OCI-LY3 (cell line): Measurements from ENCODE around the gene NEUROD2.

Experiments used
- H2AFZ ChIP-seq: fragments of 200-600, 300-600 bp; shearing (Covaris generic); 2 replicates; pipeline ENCODE4 v1.6.0; 2014; ENCODE audit warnings: antibody characterized with exemption, low read depth, low read length
- H3K27ac ChIP-seq: fragments of 200-600, 300-600 bp; sonication (generic); 2 replicates; pipeline ENCODE4 v1.5.1; 2014; ENCODE audit warnings: mild to moderate bottlenecking, low read length, moderate library complexity, mixed read lengths
- H3K27me3 ChIP-seq: fragments of 200-600, 300-600 bp; sonication (generic); 2 replicates; pipeline ENCODE4 v1.6.1; 2014; ENCODE audit warnings: low read depth, low read length, mixed read lengths
- H3K36me3 ChIP-seq: fragments of 200-600, 300-600 bp; sonication (generic); replicated peaks from 2 replicates; pipeline ENCODE3; 2014; ENCODE audit warnings: low read depth, low read length, mixed read lengths
- H3K4me1 ChIP-seq: fragments of 300-600, 200-600 bp; sonication (generic); 2 replicates; pipeline ENCODE4 v1.6.1; 2014; ENCODE audit warnings: low read length, mixed read lengths
- H3K4me2 ChIP-seq: fragments of 200-600, 300-600 bp; sonication (generic); 2 replicates; pipeline ENCODE4 v1.6.1; 2014; ENCODE audit warnings: low read length, mixed read lengths
- H3K4me3 ChIP-seq: fragments of 300-600, 200-600 bp; sonication (generic); 2 replicates; pipeline ENCODE4 v1.5.1; 2014; ENCODE audit warnings: antibody characterized with exemption, mild to moderate bottlenecking, low read length, moderate library complexity
- H3K79me2 ChIP-seq: fragments of 300-600, 200-600 bp; shearing (Covaris generic); 2 replicates; pipeline ENCODE4 v1.6.1; 2014; ENCODE audit warnings: mild to moderate bottlenecking, low read length, mixed read lengths
- H3K9ac ChIP-seq: fragments of 300-600, 200-600 bp; shearing (Covaris generic); 2 replicates; pipeline ENCODE4 v1.6.0; 2014; ENCODE audit warnings: mild to moderate bottlenecking, low read length, moderate library complexity
- H3K9me3 ChIP-seq: fragments of 200-600, 300-600 bp; shearing (Covaris generic); 2 replicates; pipeline ENCODE4 v1.6.1; 2014; ENCODE audit warnings: low read length, mixed read lengths; ENCODE audit not compliant: insufficient read depth
- H4K20me1 ChIP-seq: fragments of 200-600, 300-600 bp; sonication (generic); 2 replicates; pipeline ENCODE4 v1.6.1; 2016; ENCODE audit warnings: low read length, mixed read lengths; ENCODE audit not compliant: insufficient read depth
- CTCF ChIP-seq: fragments of 200-600, 300-600 bp; sonication (generic); IDR thresholded peaks from 2 replicates; pipeline ENCODE4 v1.5.1; 2014; ENCODE audit warnings: antibody characterized with exemption, low read length, low read depth
- EZH2phosphoT487 ChIP-seq: fragments of 200-600 bp; shearing (Covaris generic); IDR thresholded peaks from 2 replicates; pipeline ENCODE4 v1.6.1; 2018; ENCODE audit warnings: antibody characterized with exemption, mixed run types, low read depth

Gene NEUROD2

GRCh38 chr17:39604911-39605491 is 2.7 kb downstream of the NEUROD2 start:
- Histone ChIP-seq H3K36me3 (no peaks in the 10 kb centered on the region), H3K9me3 (no peaks in the 10 kb centered on the region), H2AFZ (no peak overlapping the region), H3K4me3 (no peak overlapping the region; the same call in 1 of the 2 replicates), H3K27me3 (peaks cover 44% of the 10 kb centered on the region), H3K79me2 (no peaks in the 10 kb centered on the region), H3K4me1 (peaks cover 17% of the 10 kb centered on the region), H3K4me2 (peak overlapping the region; percentile 63; the same call in 1 of the 2 replicates), H3K9ac (no peak overlapping the region), H4K20me1 (0 out of 2 replicates have a peak, but pooled peaks cover 3% of the 10 kb centered on the region), H3K27ac (no peak overlapping the region)
- TF ChIP-seq CTCF: no peak

GRCh38 chr17:39603304-39604016 is 4.3 kb downstream of the NEUROD2 start:
- Histone ChIP-seq H3K27ac (no peak overlapping the region), H3K4me1 (peaks cover 17% of the 10 kb centered on the region), H3K4me2 (peak overlapping the region; percentile 63), H3K36me3 (no peaks in the 10 kb centered on the region), H4K20me1 (0 out of 2 replicates have a peak, but pooled peaks cover 3% of the 10 kb centered on the region), H3K9ac (no peak overlapping the region), H3K79me2 (no peaks in the 10 kb centered on the region), H3K4me3 (peak overlapping the region; percentile 74), H3K9me3 (no peaks in the 10 kb centered on the region), H3K27me3 (peaks cover 57% of the 10 kb centered on the region), H2AFZ (peak overlapping the region; percentile 47)
- no peak for TF ChIP-seq EZH2phosphoT487
- TF ChIP-seq CTCF: no peak

- peaks cover 17% of the 10 kb centered on the region for H3K4me1 ChIP-seq
- no peaks in the 10 kb centered on the region for H3K36me3 ChIP-seq
- no peak for TF ChIP-seq EZH2phosphoT487
- TF ChIP-seq CTCF: no peak
- peaks cover 57% of the 10 kb centered on the region for H3K27me3 ChIP-seq
- H4K20me1 ChIP-seq: 0 out of 2 replicates have a peak, but pooled peaks cover 3% of the 10 kb centered on the region
- H3K27ac ChIP-seq: no peak overlapping the region
- no peaks in the 10 kb centered on the region for H3K79me2 ChIP-seq
- no peak overlapping the region for H2AFZ ChIP-seq
- H3K4me3 ChIP-seq: no peak overlapping the region
- no peak overlapping the region for H3K9ac ChIP-seq
- peak overlapping the region; percentile 63; the same call in 1 of the 2 replicates for H3K4me2 ChIP-seq
- no peaks in the 10 kb centered on the region for H3K9me3 ChIP-seq
These were observed 5.0 kb downstream of the NEUROD2 start for GRCh38 chr17:39602533-39603303.
